ENCODE data around the gene COPG2. TPM values are rescaled to one million over a fixed set of nuclear protein-coding genes. Genes with fewer than 3 reads are reported as not detected.
A peak's percentile ranks its signal among the peaks of the same experiment; 100 is the strongest.

The COPG2 gene
- total and polyA plus RNA-seq, 9 donors: 23.8 to 64.1 (median 42.3) TPM

DNA sequence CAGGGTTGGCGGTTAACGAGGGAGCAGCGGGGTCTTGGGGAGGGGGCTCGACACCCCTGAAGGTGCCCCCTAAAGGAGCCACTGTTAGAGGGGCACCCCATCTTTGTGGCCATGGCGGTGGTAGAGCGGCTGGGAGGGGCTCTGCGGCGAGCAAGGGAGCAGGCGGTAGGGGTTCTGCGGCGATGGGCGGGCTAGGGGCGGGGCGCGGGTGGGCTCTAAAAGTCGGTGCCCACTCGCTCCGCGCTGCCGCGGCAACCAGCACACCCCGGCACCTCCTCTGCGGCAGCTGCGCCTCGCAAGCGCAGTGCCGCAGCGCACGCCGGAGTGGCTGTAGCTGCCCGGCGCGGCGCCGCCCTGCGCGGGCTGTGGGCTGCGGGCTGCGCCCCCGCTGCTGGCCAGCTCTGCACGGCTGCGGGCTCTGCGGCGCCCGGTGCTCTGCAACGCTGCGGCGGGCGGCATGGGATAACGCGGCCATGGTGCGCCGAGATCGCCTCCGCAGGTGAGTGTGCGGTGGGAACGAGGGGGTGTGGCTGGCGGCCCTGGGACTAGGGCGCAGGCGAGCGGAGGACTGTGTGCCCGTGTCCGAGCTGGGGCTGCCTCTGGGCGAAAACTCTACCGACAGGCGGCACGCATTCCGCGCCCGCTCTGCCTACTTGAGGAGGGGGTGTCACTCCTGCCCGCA lies 176.6 kb downstream of the COPG2 start, which contains the start of gene MEST:
TSS of gene MEST (plus strand) at position 245 of the 682 bp plus-strand sequence. CDS start at position 474, 229 bp downstream.
- peak within 1 kb of the TSS; percentile 38 for H3K4me3 ChIP-seq
- no peaks in the 10 kb centered on the region for H3K27me3 ChIP-seq
- H3K27ac ChIP-seq: peak within 1 kb of the TSS; percentile 27 to 28
- WGBS, 3 donors: 51 to 62% (median 58%) methylated on average over 63 to 71 of the region's 71 CpGs
- peak; percentile 18 to 53 (median 38) for DNase-seq
- H3K36me3 ChIP-seq: no peaks in the 10 kb centered on the region
- intact Hi-C loops (cut with DNase I): loop anchor here in 3 of 4 donors (5.0 to 10.0 kb wide), 3 partner anchors 215 to 420 kb away; partner anchors contain the start of gene KLHDC10 (in 1 of the 3)
- H3K9me3 ChIP-seq: no peaks in the 10 kb centered on the region
- H3K4me1 ChIP-seq (ENCODE audit: insufficient read depth): peaks cover 4% of the 10 kb centered on the region
- TF ChIP-seq POLR2A (IDR thresholded peaks at IDR 0.05) (no peak), EP300 (IDR thresholded peaks at IDR 0.05) (no peak)
- TF ChIP-seq, protein P1, sequence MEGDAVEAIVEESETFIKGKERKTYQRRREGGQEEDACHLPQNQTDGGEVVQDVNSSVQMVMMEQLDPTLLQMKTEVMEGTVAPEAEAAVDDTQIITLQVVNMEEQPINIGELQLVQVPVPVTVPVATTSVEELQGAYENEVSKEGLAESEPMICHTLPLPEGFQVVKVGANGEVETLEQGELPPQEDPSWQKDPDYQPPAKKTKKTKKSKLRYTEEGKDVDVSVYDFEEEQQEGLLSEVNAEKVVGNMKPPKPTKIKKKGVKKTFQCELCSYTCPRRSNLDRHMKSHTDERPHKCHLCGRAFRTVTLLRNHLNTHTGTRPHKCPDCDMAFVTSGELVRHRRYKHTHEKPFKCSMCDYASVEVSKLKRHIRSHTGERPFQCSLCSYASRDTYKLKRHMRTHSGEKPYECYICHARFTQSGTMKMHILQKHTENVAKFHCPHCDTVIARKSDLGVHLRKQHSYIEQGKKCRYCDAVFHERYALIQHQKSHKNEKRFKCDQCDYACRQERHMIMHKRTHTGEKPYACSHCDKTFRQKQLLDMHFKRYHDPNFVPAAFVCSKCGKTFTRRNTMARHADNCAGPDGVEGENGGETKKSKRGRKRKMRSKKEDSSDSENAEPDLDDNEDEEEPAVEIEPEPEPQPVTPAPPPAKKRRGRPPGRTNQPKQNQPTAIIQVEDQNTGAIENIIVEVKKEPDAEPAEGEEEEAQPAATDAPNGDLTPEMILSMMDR (IDR thresholded peaks at IDR 0.05): no peak

DNA sequence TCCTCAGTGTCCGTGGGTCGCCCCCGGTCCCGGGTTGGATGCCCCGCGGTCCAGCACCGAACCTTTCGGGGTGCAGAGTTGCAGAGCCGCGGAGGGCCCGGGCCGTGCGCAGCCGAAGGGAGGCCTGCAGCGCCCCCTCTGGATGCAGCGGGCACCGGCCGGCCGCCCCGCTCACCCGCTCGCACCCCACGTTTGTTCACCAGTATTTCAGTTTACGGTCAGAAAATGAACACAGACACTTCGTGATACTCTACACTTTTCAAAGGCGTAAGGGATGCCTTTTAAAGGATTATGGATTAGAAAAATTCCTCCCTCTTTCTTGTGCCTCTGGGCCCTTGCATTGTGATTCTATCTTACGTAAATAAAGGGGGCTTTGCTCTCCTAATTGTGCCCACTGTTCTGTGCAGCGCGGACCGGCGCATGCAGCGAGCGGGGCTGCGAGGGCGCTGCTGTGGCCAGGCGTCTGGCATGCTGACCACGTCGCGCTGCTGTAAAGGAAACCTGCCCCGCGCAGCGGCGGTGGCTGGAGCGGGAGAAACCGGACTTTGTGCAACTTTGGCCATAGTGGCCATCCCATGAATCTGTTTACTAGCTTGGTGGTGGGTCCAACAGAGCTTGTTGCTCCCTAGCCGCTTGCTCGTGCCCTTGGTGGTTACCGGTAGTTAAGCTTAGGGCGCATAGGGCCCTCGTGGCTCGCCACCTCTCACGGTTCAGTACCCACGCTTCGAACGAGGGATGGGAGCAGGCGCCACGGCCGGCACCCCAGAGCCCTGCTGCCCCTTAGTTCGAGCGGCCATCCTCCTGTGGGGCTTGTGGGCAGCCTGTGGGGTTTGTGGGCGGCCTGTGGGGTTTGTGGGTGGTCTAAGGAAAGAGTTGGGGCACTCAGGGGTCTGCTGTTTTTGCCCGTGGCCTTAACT lies 177.4 kb downstream of the COPG2 start:
- TF ChIP-seq EP300 (IDR thresholded peaks at IDR 0.05): no peak
- TF ChIP-seq, protein P1 (IDR thresholded peaks at IDR 0.05): peak; percentile 43 to 63 (median 57)
- H3K9me3 ChIP-seq: no peaks in the 10 kb centered on the region
- no peaks in the 10 kb centered on the region for H3K27me3 ChIP-seq
- intact Hi-C loops (cut with DNase I): loop anchor here in 3 of 4 donors (5.0 to 10.0 kb wide), 3 partner anchors 214 to 419 kb away; partner anchors contain the start of gene KLHDC10 (in 1 of the 3)
- H3K4me1 ChIP-seq (ENCODE audit: insufficient read depth): peaks cover 4% of the 10 kb centered on the region
- 45 to 60% (median 55%) methylated on average over 62 of the region's 62 CpGs for WGBS, 3 donors
- no peaks in the 10 kb centered on the region for H3K36me3 ChIP-seq
- H3K4me3 ChIP-seq: peak overlapping the region; percentile 38
- peak; percentile 41 to 80 (median 72) for DNase-seq
- peak overlapping the region; percentile 27 to 28 for H3K27ac ChIP-seq

DNA sequence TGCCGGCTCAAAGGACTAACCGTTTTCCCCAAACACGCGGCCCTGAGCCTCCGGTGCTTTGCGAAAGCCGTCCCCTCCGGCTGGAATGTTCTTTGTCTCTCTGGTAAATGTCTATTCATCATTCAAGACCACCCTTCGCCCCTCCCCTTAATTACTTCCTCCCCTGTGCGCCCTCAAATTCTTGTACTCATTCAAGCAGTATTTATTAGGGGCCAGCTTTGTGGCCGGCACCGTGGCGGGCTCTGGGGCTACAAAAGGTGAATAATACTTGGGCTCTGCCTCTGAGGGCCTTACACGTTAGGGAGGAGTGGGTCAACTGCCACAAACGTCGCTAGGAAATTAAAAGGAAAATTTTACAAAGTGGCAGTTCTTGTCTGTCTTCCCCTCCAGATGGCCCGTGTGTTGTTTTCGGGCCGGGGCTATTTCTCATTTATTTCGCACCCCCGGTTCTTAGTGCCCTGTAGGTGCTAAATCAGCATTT lies 178.2 kb downstream of the COPG2 start:
- Histone ChIP-seq H3K36me3 (no peaks in the 10 kb centered on the region), H3K9me3 (no peaks in the 10 kb centered on the region), H3K4me1 (ENCODE audit: insufficient read depth) (peaks cover 7% of the 10 kb centered on the region), H3K27ac (peak overlapping the region; percentile 27 to 28), H3K27me3 (no peaks in the 10 kb centered on the region), H3K4me3 (no peak overlapping the region)
- TF ChIP-seq POLR2A (IDR thresholded peaks at IDR 0.05) (no peak), EP300 (IDR thresholded peaks at IDR 0.05) (no peak)
- TF ChIP-seq, protein P1 (IDR thresholded peaks at IDR 0.05): no peak
- DNase-seq: peak in 1 of 5 donors; percentile 23
- intact Hi-C loops (cut with DNase I): loop anchor here in 3 of 4 donors (5.0 to 10.0 kb wide), 3 partner anchors 213 to 418 kb away; partner anchors contain the start of gene KLHDC10 (in 1 of the 3)
- WGBS, 3 donors: 53 to 64% (median 57%) methylated on average over 21 of the region's 21 CpGs
